Smooth muscle cell (in vitro differentiated cells): ENCODE data around the gene UCKL1. TPM values are rescaled to one million over a fixed set of nuclear protein-coding genes. Genes with fewer than 3 reads are reported as not detected.
"Not testable (repeated sequence)": the region's sequence is repeated elsewhere in the genome, so short reads cannot be mapped to it uniquely, and the experiment has no call there.

Experiments used
- DNase-seq: peaks from one replicate; lab custom pipeline; 2025; ENCODE audit not compliant: unreplicated experiment; lab: John Stamatoyannopoulos, UW
- H2AFZ ChIP-seq: fragments of 200-600 bp; sonication (generic); 2 replicates; pipeline ENCODE4 v1.6.0; 2016; ENCODE audit warnings: antibody characterized with exemption, low read depth, mild to moderate bottlenecking
- H3F3A ChIP-seq: fragments of 200-600 bp; sonication (generic); 2 replicates; pipeline ENCODE4 v1.6.0; 2017; ENCODE audit warnings: antibody characterized with exemption, low read depth
- H3K27ac ChIP-seq: fragments of 200-600 bp; sonication (generic); 2 replicates; pipeline ENCODE4 v1.5.1; 2016; ENCODE audit warnings: low read depth, mild to moderate bottlenecking
- H3K27me3 ChIP-seq: fragments of 200-600 bp; sonication (generic); 2 replicates; pipeline ENCODE4 v1.6.1; 2016; ENCODE audit warnings: low read depth, mild to moderate bottlenecking
- H3K36me3 ChIP-seq: fragments of 200-600 bp; sonication (generic); 2 replicates; pipeline ENCODE4 v1.5.1; 2016; ENCODE audit warnings: low read depth
- H3K4me1 ChIP-seq: fragments of 200-600 bp; sonication (generic); 2 replicates; pipeline ENCODE4 v1.5.1; 2016; ENCODE audit warnings: low read depth
- H3K4me2 ChIP-seq: fragments of 200-600 bp; sonication (generic); 2 replicates; pipeline ENCODE4 v1.6.0; 2016; ENCODE audit warnings: mild to moderate bottlenecking
- H3K4me3 ChIP-seq: fragments of 200-600 bp; sonication (generic); 2 replicates; pipeline ENCODE4 v1.5.1; 2016; ENCODE audit warnings: mild to moderate bottlenecking
- H3K79me2 ChIP-seq: fragments of 200-600 bp; sonication (generic); 2 replicates; pipeline ENCODE4 v1.6.0; 2016; ENCODE audit warnings: low read depth, mild to moderate bottlenecking
- H3K9ac ChIP-seq: fragments of 200-600 bp; sonication (generic); 2 replicates; pipeline ENCODE4 v1.6.0; 2016; ENCODE audit warnings: low read depth
- H3K9me3 ChIP-seq: fragments of 200-600 bp; sonication (generic); replicated peaks from 2 replicates; pipeline ENCODE4 v1.5.1; 2016; ENCODE audit warnings: low read depth
- H4K20me1 ChIP-seq: fragments of 200-600 bp; sonication (generic); 2 replicates; pipeline ENCODE4 v1.6.0; 2016; ENCODE audit warnings: low read depth
- CTCF ChIP-seq: fragments of 200-600 bp; sonication (generic); IDR thresholded peaks from 2 replicates; pipeline ENCODE4 v1.5.1; 2017; ENCODE audit warnings: borderline replicate concordance, mild to moderate bottlenecking, antibody characterized with exemption; ENCODE audit not compliant: insufficient read depth, poor library complexity, severe bottlenecking
- WGBS: methylation state at CpG from one replicate; pipeline ENCODE4 v1.1.7; 2016; ENCODE audit warnings: low lambda C conversion rate; 5-methylcytosine and 5-hydroxymethylcytosine counted together
- polyA plus RNA-seq: library from polyadenylated mRNA; unstranded; fragments of >200 nt; fragmentation: Nextera tagmentation; extraction: Ambion mirVana; gene quantifications from 2 replicates; pipeline ENCODE4 v1.2.1, GENCODE V29; 2016
- total RNA-seq: library from RNA; depleted of rRNA; stranded (reverse); fragments of >200 nt; gene quantifications from 2 replicates; pipeline ENCODE4 v1.2.3, GENCODE V29; 2014

The UCKL1 gene
- total and polyA plus RNA-seq, 2 experiments from 2014 or later: 17.2 to 22.6 TPM

- Histone ChIP-seq H3K4me2 (no peak overlapping the region), H3K9me3 (no peaks in the 10 kb centered on the region), H3K36me3 (no peaks in the 10 kb centered on the region), H3K27me3 (no peaks in the 10 kb centered on the region), H2AFZ (no peak overlapping the region), H3F3A (no peaks in the 10 kb centered on the region), H3K79me2 (no peaks in the 10 kb centered on the region), H3K4me3 (no peak overlapping the region), H4K20me1 (no peaks in the 10 kb centered on the region), H3K27ac (no peak overlapping the region), H3K9ac (no peak overlapping the region), H3K4me1 (peaks cover 7% of the 10 kb centered on the region)
- no peak for DNase-seq
- WGBS: 94% methylated on average over 26 of the region's 26 CpGs
- TF ChIP-seq CTCF: no peak
These were observed 5.6 kb upstream of the UCKL1 start for GRCh38 chr20:63961664-63962425.

DNA sequence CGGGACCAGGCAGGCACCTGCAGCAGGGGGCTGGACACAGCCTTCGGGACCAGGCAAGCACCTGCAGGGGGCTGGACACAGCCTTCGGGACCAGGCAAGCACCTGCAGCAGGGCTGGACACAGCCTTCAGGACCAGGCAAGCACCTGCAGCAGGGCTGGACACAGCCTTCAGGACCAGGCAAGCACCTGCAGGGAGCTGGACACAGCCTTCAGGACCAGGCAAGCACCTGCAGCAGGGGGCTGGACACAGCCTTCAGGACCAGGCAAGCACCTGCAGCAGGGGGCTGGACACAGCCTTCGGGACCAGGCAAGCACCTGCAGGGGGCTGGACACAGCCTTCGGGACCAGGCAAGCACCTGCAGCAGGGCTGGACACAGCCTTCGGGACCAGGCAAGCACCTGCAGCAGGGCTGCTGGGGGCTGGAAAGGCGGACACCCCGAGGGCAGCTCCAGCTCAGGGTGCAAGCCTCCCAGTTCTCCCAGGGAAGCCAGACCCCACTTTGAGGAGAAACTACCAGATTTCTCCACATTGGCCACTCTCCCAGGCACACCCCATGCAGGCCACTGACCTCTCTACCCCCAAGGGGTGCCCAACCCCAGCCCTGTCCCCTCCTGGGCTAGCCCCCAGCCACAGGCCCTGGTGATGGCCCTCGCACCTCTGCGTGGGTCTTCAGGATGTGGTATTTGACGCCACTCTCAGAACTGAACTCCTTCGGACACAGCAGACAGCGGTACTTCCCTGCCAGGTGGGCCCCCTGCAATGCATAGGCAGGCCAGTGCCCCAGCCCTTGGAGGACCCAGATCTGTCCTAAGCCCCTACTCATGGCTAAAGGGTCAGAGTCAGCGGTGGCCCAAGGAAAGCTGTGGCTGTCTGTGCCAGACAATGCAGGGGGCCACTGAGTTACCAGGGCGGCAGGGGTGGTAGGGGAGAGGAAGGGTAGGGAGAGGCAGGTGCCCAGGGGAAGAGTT lies 4.7 kb upstream of the UCKL1 start:
- DNase-seq, H3K4me3 ChIP-seq, H3K4me1 ChIP-seq, H3K9me3 ChIP-seq, H4K20me1 ChIP-seq, H3K79me2 ChIP-seq, H3K27me3 ChIP-seq, H3K27ac ChIP-seq, H3F3A ChIP-seq, H2AFZ ChIP-seq, H3K36me3 ChIP-seq, H3K9ac ChIP-seq, H3K4me2 ChIP-seq: not testable (repeated sequence)
- WGBS: 99% methylated on average over 15 of the region's 15 CpGs

- Histone ChIP-seq H3K27ac (no peak overlapping the region), H3K79me2 (peaks cover 15% of the 10 kb centered on the region), H2AFZ (no peak overlapping the region), H3K36me3 (no peaks in the 10 kb centered on the region), H4K20me1 (peaks cover 10% of the 10 kb centered on the region), H3K4me2 (no peak overlapping the region), H3F3A (no peaks in the 10 kb centered on the region), H3K27me3 (no peaks in the 10 kb centered on the region), H3K4me3 (no peak overlapping the region), H3K9me3 (no peaks in the 10 kb centered on the region), H3K4me1 (peaks cover 10% of the 10 kb centered on the region), H3K9ac (no peak overlapping the region)
- no peak for TF ChIP-seq CTCF
- WGBS: 95% methylated on average over 17 of the region's 17 CpGs
- no peak for DNase-seq
These were observed 3.5 kb upstream of the UCKL1 start for GRCh38 chr20:63959699-63960075.

DNA sequence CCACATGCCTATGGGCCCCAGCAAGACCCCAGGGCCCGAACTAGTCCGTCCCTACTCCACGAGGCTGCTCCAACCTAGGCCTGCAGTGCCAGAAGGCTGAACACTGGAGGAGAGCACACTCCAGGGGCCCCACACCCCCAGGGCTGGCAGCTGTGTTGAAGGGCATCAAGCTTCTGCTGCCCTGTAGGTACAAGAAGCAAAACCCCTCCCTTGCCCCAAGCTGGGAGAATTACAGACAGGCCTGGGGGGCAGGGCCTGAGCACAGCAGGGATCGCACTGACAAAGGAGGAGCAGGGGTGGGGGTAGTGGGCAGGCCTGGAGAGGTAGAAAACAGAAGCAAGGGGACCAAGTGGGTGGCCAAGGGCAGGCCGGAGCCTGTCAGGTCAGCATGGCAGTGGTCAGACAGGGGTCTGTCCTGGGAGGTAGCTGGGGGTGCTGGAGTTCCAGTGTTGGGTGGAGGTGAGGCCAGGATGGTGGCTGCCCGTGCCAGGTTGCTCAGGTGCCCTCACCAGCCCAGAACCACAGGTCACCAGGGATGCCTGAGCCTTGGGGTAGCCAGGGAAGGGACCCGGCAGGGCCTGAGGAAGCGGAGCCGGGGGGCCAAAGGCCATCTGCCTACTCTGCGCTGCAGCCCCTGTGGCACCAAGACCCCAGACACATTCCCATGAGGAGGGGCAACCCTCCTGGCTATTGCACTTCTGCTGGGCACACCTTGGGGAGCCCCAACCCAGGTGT lies 2.9 kb upstream of the UCKL1 start:
- no peaks in the 10 kb centered on the region for H3F3A ChIP-seq
- H2AFZ ChIP-seq: no peak overlapping the region
- WGBS: 93% methylated on average over 10 of the region's 10 CpGs
- no peak overlapping the region for H3K4me3 ChIP-seq
- H3K4me2 ChIP-seq: no peak overlapping the region
- H3K9ac ChIP-seq: no peak overlapping the region
- no peak overlapping the region for H3K27ac ChIP-seq
- H3K27me3 ChIP-seq: no peaks in the 10 kb centered on the region
- H3K4me1 ChIP-seq: peaks cover 10% of the 10 kb centered on the region
- no peaks in the 10 kb centered on the region for H3K9me3 ChIP-seq
- no peak for TF ChIP-seq CTCF
- no peak for DNase-seq
- no peaks in the 10 kb centered on the region for H3K36me3 ChIP-seq
- peaks cover 20% of the 10 kb centered on the region for H3K79me2 ChIP-seq
- H4K20me1 ChIP-seq: peaks cover 16% of the 10 kb centered on the region
